Measurements from ENCODE around the gene GNMT.

GRCh38 chr6:42958125-42958524 lies 2.4 kb upstream of the GNMT start:
- no peak for TF ChIP-seq EZH2 (IDR thresholded peaks at IDR 0.05; ENCODE audit: borderline replicate concordance, insufficient read depth, low read depth, low read length, poor library complexity, severe bottlenecking)
- no peak for TF ChIP-seq CTCF (IDR thresholded peaks at IDR 0.05)
